Transverse colon (tissue), 4 donors: ENCODE measurements around the gene TFCP2L1. TPM values are rescaled to one million over a fixed set of nuclear protein-coding genes. Genes with fewer than 3 reads are reported as not detected.

Source experiments
- DNase-seq: peaks from one replicate; pipeline ENCODE4 v3.0.0-alpha.2; 2019
- H3K27ac ChIP-seq, 4 donors: fragments of 200-600 bp; sonication (generic); 2 replicates each; pipeline ENCODE4 v1.5.1; 2016 to 2018; ENCODE audit warnings: inconsistent platforms in 4 of 4
- H3K27me3 ChIP-seq: fragments of 200-600 bp; sonication (generic); 2 replicates; pipeline ENCODE4 v1.5.1; 2017; ENCODE audit warnings: inconsistent platforms
- H3K36me3 ChIP-seq, 4 donors: fragments of 200-600 bp; sonication (generic); 2 replicates each; pipeline ENCODE4 v1.5.1; 2017 to 2019; ENCODE audit warnings: inconsistent platforms in 4 of 4
- H3K4me1 ChIP-seq, 4 donors: fragments of 200-600 bp; sonication (generic); 2 replicates each; pipeline ENCODE4 v1.5.1; 2017 to 2020; ENCODE audit warnings: inconsistent platforms in 4 of 4
- H3K4me3 ChIP-seq, 4 donors: fragments of 200-600 bp; sonication (generic); 1 replicate in 1 of 4; 2 replicates in 3 of 4; pipeline versions ENCODE4 v1.5.1 to v1.6.1; 2017 to 2019; ENCODE audit warnings: inconsistent platforms in 4 of 4
- H3K9me3 ChIP-seq, 2 donors: fragments of 200-600 bp; sonication (generic); 2 replicates each; pipeline ENCODE4 v1.5.1; 2017 to 2019; ENCODE audit warnings: inconsistent platforms in 2 of 2
- EP300 ChIP-seq: sonication (generic); formaldehyde crosslinking; IDR thresholded peaks from one replicate; pipeline ENCODE4 v1.6.1; 2017; ENCODE audit warnings: antibody characterized with exemption, low read depth
- POLR2A ChIP-seq: fragments of 450-650 bp; IDR thresholded peaks from one replicate; pipeline ENCODE4 v1.6.1; 2016; ENCODE audit warnings: antibody characterized with exemption, mild to moderate bottlenecking, moderate library complexity
- POLR2AphosphoS5 ChIP-seq, 3 donors: sonication (generic); formaldehyde crosslinking; IDR thresholded peaks; one replicate each; pipeline ENCODE4 v1.6.1; 2016; ENCODE audit warnings: antibody characterized with exemption in 3 of 3
- WGBS, 2 donors: methylation state at CpG; one replicate each; pipeline ENCODE4 v1.1.5; 2018; ENCODE audit warnings: low coverage in 1 of 2; 5-methylcytosine and 5-hydroxymethylcytosine counted together
- in situ Hi-C, 4 donors: fragments of 200-750 bp; cut with MboI; loops; one replicate each; pipeline versions ENCODE4 v1.15.0 to v1.15.1; 2017; ENCODE audit warnings: low sequenced_read_pairs in 3 of 4, low pct_ligation_motif_present in 1 of 4, low pct_unique_long_range_greater_than_20kb in 1 of 4
- intact Hi-C: fragments of 100-400 bp; cut with DNase I; formaldehyde crosslinking; loops from one replicate; pipeline ENCODE4 v1.15.1; 2023; ENCODE audit warnings: low total_unique reads
- total RNA-seq, 4 donors: library from RNA; depleted of rRNA; stranded (reverse); fragments of >200 nt; gene quantifications; one replicate each; pipeline ENCODE4 v1.1.0, GENCODE V29; 2016
- TF ChIP-seq, protein P1 (sequence below), 5 experiments: fragments of 200-600 bp in 3 of 5; fragments of 450-650 bp in 2 of 5; sonication (generic) in 3 of 5; IDR thresholded peaks; 1 replicate in 2 of 5; 2 replicates in 3 of 5; pipeline ENCODE4 v1.5.1; 2016 to 2017; ENCODE audit warnings: antibody characterized with exemption in 5 of 5, inconsistent platforms in 3 of 5, mild to moderate bottlenecking in 2 of 5, moderate library complexity in 1 of 5

The TFCP2L1 gene
- total RNA-seq, 4 donors from 2014 or later = 52.7 to 167 (median 146) TPM

DNA sequence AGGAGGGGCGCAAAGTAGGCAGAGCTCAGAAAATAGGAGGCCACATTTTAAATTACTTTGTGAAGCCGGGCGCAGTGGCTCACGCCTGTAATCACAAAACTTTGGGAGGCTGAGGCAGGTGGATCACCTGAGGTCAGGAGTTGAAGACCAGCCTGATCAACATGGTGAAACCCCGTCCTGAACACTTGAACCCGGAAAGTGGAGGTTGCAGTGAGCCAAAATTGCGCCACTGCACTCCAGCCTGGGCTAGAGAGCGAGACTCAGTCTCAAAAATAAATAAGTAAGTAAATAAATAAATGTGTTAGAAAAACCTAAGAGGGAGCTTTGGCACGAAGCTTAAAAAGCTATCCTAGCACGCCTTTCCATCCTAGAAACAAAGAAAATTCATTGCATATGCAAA, 105.5 kb downstream of the TFCP2L1 start:
- H3K27ac ChIP-seq = no peak overlapping the region
- no peak for DNase-seq
- no peak overlapping the region for H3K4me3 ChIP-seq
- in situ Hi-C loops = no loop called here
- H3K27me3 ChIP-seq = no peaks in the 10 kb centered on the region
- TF ChIP-seq EP300 = no peak
- no peak for TF ChIP-seq POLR2AphosphoS5 (IDR thresholded peaks at IDR 0.05)
- no peak for TF ChIP-seq POLR2A
- TF ChIP-seq, protein P1, sequence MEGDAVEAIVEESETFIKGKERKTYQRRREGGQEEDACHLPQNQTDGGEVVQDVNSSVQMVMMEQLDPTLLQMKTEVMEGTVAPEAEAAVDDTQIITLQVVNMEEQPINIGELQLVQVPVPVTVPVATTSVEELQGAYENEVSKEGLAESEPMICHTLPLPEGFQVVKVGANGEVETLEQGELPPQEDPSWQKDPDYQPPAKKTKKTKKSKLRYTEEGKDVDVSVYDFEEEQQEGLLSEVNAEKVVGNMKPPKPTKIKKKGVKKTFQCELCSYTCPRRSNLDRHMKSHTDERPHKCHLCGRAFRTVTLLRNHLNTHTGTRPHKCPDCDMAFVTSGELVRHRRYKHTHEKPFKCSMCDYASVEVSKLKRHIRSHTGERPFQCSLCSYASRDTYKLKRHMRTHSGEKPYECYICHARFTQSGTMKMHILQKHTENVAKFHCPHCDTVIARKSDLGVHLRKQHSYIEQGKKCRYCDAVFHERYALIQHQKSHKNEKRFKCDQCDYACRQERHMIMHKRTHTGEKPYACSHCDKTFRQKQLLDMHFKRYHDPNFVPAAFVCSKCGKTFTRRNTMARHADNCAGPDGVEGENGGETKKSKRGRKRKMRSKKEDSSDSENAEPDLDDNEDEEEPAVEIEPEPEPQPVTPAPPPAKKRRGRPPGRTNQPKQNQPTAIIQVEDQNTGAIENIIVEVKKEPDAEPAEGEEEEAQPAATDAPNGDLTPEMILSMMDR (IDR thresholded peaks at IDR 0.05) = no peak
- no peaks in the 10 kb centered on the region for H3K9me3 ChIP-seq
- no peaks in the 10 kb centered on the region for H3K4me1 ChIP-seq
- 83 to 85% methylated on average over 7 to 10 of the region's 10 CpGs for WGBS, 2 donors
- H3K36me3 ChIP-seq = no peaks in the 10 kb centered on the region
- intact Hi-C loops = no loop called here

DNA sequence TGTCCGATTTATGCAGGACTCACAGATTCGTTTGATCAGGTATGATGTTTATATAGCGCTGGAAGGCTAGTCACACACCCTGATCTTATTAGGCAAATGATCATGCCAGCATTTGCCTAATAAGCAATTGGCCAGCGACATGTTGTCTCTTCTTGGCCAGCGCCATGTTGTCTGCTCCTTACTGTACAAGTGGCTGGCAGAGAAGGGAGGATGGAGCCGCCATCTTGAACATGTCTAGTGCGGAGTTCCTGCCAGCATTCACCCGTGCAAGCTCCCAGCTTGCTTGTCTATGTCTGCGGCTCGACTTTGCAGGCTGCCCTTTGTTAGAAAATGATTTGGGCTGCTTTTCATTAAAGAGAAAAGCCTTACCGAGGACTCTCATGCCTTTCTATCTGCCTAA, 106.3 kb downstream of the TFCP2L1 start:
- WGBS, 2 donors = 90% methylated on average over 11 of the region's 11 CpGs; no CpG with 5 or more reads in 1 of the 2 donors
- intact Hi-C loops = no loop called here
- DNase-seq = no peak

GRCh38 chr2:121177896-121178295, 107.1 kb downstream of the TFCP2L1 start:
- Histone ChIP-seq H3K9me3 (no peaks in the 10 kb centered on the region), H3K27me3 (no peaks in the 10 kb centered on the region), H3K4me3 (no peak overlapping the region), H3K27ac (no peak overlapping the region), H3K4me1 (no peaks in the 10 kb centered on the region), H3K36me3 (no peaks in the 10 kb centered on the region)
- TF ChIP-seq POLR2AphosphoS5 (IDR thresholded peaks at IDR 0.05) (no peak), POLR2A (no peak), EP300 (no peak)
- TF ChIP-seq, protein P1 (IDR thresholded peaks at IDR 0.05) = no peak
- WGBS, 2 donors = 82 to 100% methylated on average over 1 of the region's 1 CpG
- intact Hi-C loops = no loop called here
- DNase-seq = no peak
- in situ Hi-C loops = no loop called here

More for the DNA sequence above, 106.3 kb downstream of the TFCP2L1 start:
- H3K9me3 ChIP-seq = no peaks in the 10 kb centered on the region
- TF ChIP-seq EP300 (no peak), POLR2AphosphoS5 (IDR thresholded peaks at IDR 0.05) (no peak), POLR2A (no peak)
- TF ChIP-seq, protein P1 (IDR thresholded peaks at IDR 0.05) = no peak
- H3K36me3 ChIP-seq = no peaks in the 10 kb centered on the region
- H3K4me1 ChIP-seq = no peaks in the 10 kb centered on the region
- in situ Hi-C loops = no loop called here
- H3K27me3 ChIP-seq = no peaks in the 10 kb centered on the region
- H3K4me3 ChIP-seq = no peak overlapping the region
- H3K27ac ChIP-seq = no peak overlapping the region

DNA sequence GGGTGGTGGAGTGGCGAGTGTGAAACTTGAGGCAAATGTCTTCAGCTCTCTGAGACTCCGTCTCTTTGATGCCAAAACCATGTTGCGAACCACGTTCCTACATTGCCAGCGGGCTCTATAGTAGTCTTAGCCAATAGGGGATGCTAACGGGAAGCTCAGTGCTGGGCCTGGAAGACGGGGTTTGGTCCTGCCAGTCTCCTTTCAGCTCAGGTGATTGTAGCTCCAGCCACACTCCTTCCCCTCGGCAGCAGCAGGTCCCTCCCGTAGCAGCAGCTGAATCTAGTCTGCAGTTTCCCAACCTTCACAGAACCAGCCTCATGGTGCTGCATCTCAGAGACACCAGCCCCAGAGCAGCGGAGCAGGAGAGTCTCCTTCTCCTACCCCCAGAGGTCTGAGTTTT, 109.7 kb downstream of the TFCP2L1 start:
- intact Hi-C loops = no loop called here
- WGBS, 2 donors = 90% methylated on average over 10 of the region's 10 CpGs; no CpG with 5 or more reads in 1 of the 2 donors
- no peak for DNase-seq
- H3K9me3 ChIP-seq = peaks cover 0 to 5% of the 10 kb centered on the region in 2 donors
- H3K27ac ChIP-seq = no peak overlapping the region
- H3K4me1 ChIP-seq = no peaks in the 10 kb centered on the region
- in situ Hi-C loops = no loop called here
- no peak for TF ChIP-seq EP300
- TF ChIP-seq, protein P1 (IDR thresholded peaks at IDR 0.05) = no peak
- TF ChIP-seq POLR2AphosphoS5 (IDR thresholded peaks at IDR 0.05) = no peak
- TF ChIP-seq POLR2A = no peak
- no peak overlapping the region for H3K4me3 ChIP-seq
- H3K36me3 ChIP-seq = no peaks in the 10 kb centered on the region
- no peaks in the 10 kb centered on the region for H3K27me3 ChIP-seq
